Stimulated activated CD4-positive, alpha-beta T cell treated with anti-CD3 and anti-CD28 coated beads, TNF-alpha, amount 100 ng/mL, for 4 hours (primary cell): Measurements from ENCODE around the gene ACOT11.
"Not testable (repeated sequence)": the region's sequence is repeated elsewhere in the genome, so short reads cannot be mapped to it uniquely, and the experiment has no call there.

Experiments
- DNase-seq, 3 experiments: peaks; one replicate each; pipeline ENCODE4 v3.0.0-alpha.2; 2020; ENCODE audit warnings: low read depth in 3 of 3

The ACOT11 gene

DNA sequence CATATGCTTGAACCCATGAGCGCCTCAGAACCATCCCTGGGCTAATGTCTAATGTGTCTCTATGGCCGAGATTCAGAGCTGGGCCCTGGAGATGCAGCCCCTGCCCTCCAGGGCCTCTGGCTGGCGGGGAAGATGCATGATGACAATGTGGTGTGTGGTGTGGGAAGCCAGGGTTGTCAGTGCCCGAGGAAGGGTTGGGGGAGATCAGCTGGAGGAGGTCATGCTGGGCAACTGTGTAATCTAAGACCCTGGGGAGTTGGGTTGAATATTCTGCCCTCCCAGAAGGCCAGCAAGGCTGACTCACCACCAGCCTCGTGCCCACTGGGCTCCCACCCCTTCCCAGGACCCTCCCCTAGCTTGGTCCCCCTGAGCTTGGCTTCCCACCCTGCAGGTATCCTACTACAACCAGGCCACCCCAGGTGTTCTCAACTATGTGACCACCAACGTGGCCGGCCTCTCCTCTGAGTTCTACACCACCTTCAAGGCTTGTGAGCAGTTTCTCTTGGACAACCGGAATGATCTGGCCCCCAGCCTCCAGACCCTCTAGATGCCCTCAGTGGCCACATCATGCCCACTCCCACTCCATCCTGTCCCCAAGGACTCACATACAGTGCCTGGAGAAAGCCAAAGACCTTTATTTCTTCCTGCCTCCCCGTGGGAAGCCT is 60.7 kb downstream of the ACOT11 start:
- DNase-seq = no peak

GRCh38 chr1:54609301-54609921 is 61.4 kb downstream of the ACOT11 start:
- no peak for DNase-seq

DNA sequence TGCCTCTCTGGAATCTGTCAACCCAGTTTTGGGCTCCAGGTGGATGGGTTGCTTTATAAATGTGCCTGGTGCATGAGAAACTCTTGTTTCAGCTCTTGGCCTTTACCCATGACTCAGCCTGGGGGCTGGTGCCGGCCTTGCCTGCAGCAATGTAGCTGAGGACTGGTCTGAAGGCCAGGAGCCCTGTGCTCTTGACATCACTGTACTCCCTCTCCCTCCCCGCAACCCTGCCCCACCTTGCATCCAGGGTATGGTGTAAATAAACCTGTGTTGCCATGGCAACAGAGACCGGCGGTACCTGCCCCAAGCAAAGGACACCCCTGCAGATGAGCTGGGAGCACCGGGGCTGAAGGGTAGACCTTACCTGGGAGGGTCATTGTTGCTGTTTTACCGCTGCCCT is 62.0 kb downstream of the ACOT11 start:
- DNase-seq = no peak

GRCh38 chr1:54610601-54611580 is 62.9 kb downstream of the ACOT11 start:
- DNase-seq = no peak

DNA sequence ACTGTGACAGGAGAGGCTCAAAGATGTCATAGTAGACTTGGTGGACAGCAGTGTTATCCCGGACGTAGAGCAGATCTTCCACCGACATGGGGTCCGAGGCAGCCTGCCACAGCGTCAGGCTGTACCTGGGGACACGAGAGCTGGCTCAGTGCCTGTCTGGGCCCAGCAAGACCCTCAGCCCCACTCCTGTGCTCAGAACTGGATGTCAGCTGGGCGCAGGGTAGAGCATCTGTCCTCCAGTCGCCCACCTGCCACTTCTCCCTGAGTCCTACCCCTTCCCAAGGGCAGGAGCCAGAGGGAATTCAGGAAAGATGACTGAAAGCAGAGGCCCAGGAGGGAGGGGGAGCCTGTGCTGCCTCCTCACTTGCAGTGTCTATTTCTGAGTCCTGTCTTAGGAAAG is 63.6 kb downstream of the ACOT11 start:
- DNase-seq = no peak

GRCh38 chr1:54614024-54614423 is 66.0 kb downstream of the ACOT11 start:
- no peak for DNase-seq

GRCh38 chr1:54614563-54614962 is 66.5 kb downstream of the ACOT11 start:
- DNase-seq = no peak

DNA sequence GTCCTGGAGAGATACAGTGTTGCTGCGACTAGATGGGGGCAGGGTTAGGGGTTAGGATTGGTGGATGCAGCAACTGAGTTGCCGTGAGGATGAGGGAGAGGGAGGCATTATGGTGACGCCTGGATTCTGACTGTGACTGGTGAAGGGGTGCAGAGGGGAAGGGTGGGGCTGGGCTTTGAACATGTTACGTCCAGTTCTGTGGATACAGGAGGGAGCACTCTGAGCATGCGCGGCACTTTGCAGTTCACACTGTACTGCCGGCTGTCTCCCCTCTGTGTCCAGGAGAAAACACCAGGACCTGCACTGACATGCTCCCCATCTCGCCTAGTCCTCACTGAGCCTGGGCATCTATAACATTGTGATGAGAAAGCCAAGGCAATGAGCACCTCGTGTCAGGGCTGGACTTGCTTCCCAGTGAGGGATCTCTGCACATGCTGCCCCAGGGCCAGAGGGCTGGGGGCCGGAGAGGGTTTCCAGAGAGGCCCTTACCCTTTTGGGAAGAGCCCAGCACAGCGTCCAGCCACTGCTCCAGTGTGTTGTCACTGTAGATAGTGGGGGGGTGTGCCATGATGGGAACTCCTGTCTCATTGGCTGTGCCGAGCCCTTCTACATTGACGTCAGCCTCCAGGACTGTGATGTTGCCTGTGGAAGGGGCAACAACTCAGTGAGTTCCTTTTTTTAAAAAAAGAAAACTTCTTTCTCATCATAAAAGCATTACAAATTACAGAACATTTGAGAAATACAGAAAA is 67.7 kb downstream of the ACOT11 start:
- no peak for DNase-seq

GRCh38 chr1:54619749-54620148 is 71.7 kb downstream of the ACOT11 start:
- DNase-seq = no peak

GRCh38 chr1:54623216-54624007 is 75.4 kb downstream of the ACOT11 start, which contains the start of gene FAM151A:
FAM151A (minus strand) TSS chr1:54623525; CDS start chr1:54623395, 130 bp downstream.
- DNase-seq = no peak

DNA sequence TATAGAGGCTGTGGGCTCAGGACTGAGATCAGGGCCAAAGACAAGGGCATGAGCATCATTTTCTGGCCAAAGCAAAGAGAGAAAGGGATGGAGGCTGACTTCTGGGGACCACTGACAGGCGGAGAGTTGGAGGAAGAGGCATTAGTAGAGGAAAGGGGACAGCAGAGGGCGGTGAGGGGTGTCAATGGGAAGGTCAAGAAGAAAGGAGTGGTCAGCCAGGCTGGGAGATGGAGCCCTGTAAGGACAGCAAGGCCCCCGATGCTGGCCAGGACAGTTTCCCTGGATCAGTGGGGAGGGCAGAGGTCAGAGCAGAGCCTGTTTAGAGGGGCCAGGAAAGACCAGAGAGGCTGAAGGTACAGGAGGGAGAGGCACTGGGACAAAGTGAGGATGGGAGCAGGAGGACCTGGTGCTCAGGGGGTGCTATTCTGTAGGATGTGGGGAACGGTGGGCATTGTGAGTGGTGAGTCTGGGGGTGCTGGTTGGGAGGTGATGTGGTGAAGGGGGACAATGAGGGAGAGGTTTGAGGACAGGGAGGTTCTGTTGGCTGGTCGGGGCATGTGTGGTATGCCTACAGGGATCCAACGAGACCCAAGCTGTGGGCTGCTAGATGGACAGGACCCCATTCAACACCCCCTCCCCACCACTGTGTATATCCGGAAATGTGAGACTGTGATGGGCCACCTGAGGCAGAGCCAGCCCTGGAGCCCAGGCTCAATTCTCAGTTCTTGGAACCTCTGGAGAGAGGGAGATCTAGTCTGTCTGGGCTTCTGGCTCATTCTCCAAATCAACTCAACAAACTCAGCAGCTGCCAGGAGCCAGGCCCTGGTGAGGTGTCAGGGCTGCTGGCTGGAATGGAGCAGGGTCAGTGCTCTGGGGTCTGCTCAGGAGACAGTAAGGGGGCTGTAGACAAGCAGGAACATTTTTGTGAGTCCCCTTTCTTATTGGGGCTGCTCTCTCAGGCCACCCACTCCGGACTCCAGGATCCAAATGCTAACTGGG is 76.7 kb downstream of the ACOT11 start:
- no peak for DNase-seq

GRCh38 chr1:54627196-54627595 is 79.2 kb downstream of the ACOT11 start:
- DNase-seq = no peak

- not testable (repeated sequence) for DNase-seq
These were observed 87.8 kb downstream of the ACOT11 start for GRCh38 chr1:54635804-54636203.

GRCh38 chr1:54636461-54637446 is 88.7 kb downstream of the ACOT11 start:
- DNase-seq = not testable (repeated sequence)

DNA sequence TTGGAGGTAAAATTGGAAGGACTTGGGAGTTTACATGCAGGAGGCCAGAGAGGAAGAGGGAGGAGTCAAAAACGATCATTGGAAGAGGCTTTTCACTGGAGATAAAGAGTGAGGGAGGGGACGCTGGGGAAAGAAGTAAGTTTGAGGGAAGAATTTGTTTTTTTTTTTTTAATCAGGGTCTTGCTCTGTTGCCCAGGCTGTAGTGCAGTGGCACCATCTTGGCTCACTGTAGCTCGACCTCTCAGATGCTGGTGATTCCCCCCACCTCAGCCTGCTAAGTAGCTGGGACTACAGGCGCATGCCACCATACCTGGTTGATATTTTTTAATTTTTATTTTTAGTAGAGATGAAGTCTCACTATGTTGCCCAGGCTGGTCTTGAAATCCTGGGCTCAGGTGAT is 92.3 kb downstream of the ACOT11 start:
- no peak for DNase-seq

GRCh38 chr1:54640863-54641836 is 93.1 kb downstream of the ACOT11 start, which contains the start of gene MROH7:
MROH7 (plus strand) TSS chr1:54641786; CDS start chr1:54652927, 11,141 bp downstream.
- no peak for DNase-seq

DNA sequence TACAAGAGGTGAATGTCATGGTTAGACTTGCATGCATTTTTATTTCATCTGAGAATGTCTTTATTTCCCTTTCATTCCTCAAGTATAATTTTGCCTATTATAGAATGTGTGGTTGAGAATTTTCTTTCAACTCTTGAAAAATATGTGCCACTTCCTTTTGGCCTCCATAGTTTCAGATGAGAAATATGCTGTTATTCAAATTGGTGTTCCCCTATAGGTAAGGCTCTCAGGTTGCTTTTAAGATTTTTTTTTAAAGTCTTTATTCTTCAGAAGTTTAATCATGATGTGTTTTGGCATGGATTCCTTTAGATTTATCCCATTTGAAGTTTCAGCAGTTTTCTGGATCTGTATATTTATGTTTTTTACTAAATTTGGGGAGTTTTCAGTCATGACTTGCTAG is 95.7 kb downstream of the ACOT11 start:
- DNase-seq = no peak
